Adrenal gland (tissue), 5 donors: ENCODE results near the gene MAML3.

ENCODE experiments used
- CTCF ChIP-seq, 6 experiments: fragments of 450-650 bp in 4 of 6; fragments of 200-600 bp in 2 of 6; sonication (generic) in 1 of 6; IDR thresholded peaks; 1 replicate in 5 of 6; 2 replicates in 1 of 6; pipeline versions ENCODE4 v1.5.1 to v1.8.0; 2016 to 2021; ENCODE audit warnings: antibody characterized with exemption in 6 of 6, mild to moderate bottlenecking in 2 of 6, moderate library complexity in 1 of 6
- POLR2A ChIP-seq, 2 donors: fragments of 450-650 bp; IDR thresholded peaks; one replicate each; pipeline ENCODE4 v1.6.1; 2017; ENCODE audit warnings: antibody characterized with exemption in 2 of 2, mild to moderate bottlenecking in 2 of 2, moderate library complexity in 1 of 2
- donor health status: DM: no; HTN: no; CAD: no.

- TF ChIP-seq POLR2A (IDR thresholded peaks at IDR 0.05): no peak
- TF ChIP-seq CTCF (IDR thresholded peaks at IDR 0.05): no peak
Observed at GRCh38 chr4:139921429-139922184, 232.4 kb downstream of the MAML3 start.
